Astrocyte of the spinal cord (primary cell): ENCODE results near the gene P3H3.

Source experiments
- DNase-seq: peaks from one replicate; pipeline ENCODE4 v3.0.0; 2011; ENCODE audit warnings: low read depth, low spot score
- H3K4me3 ChIP-seq: 2 replicates; pipeline ENCODE4 v1.5.1; 2011; ENCODE audit warnings: low read depth, mild to moderate bottlenecking, low read length, moderate library complexity
- in situ Hi-C: cut with HindIII; loops from 2 replicates; pipeline ENCODE4 v1.10.0; 2017; ENCODE audit warnings: low sequenced_read_pairs
- TF ChIP-seq, protein P1 (sequence below): IDR thresholded peaks from 2 replicates; pipeline ENCODE4 v1.5.1; 2012; ENCODE audit warnings: low read depth, mild to moderate bottlenecking, low read length, inconsistent platforms

The P3H3 gene

DNA sequence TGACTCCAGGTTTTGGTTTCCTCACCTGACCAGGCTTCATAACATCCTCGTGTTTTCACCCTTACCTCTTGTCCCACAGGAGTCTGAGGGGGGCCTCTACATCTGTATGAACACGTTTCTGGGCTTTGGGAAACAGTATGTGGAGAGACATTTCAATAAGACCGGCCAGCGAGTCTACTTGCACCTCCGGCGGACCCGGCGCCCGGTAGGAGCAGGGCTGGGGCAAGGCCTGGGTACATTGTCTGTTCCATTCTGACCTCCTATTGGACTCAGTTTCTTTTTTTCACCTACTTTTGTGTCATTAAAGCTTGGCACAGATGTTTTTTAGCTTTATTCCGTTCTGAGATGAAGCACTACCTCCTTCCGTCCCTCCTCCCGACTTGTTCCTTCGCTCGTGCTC, 27.1 kb downstream of the P3H3 start:
- in situ Hi-C loops, result no loop called here
- H3K4me3 ChIP-seq, result no peak overlapping the region
- TF ChIP-seq, protein P1, sequence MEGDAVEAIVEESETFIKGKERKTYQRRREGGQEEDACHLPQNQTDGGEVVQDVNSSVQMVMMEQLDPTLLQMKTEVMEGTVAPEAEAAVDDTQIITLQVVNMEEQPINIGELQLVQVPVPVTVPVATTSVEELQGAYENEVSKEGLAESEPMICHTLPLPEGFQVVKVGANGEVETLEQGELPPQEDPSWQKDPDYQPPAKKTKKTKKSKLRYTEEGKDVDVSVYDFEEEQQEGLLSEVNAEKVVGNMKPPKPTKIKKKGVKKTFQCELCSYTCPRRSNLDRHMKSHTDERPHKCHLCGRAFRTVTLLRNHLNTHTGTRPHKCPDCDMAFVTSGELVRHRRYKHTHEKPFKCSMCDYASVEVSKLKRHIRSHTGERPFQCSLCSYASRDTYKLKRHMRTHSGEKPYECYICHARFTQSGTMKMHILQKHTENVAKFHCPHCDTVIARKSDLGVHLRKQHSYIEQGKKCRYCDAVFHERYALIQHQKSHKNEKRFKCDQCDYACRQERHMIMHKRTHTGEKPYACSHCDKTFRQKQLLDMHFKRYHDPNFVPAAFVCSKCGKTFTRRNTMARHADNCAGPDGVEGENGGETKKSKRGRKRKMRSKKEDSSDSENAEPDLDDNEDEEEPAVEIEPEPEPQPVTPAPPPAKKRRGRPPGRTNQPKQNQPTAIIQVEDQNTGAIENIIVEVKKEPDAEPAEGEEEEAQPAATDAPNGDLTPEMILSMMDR, result no peak

GRCh38 chr12:6858799-6859198, 30.6 kb downstream of the P3H3 start:
- no peak overlapping the region for H3K4me3 ChIP-seq
- TF ChIP-seq, protein P1, result no peak
- DNase-seq, result no peak
- in situ Hi-C loops, result no loop called here

More for the DNA sequence above, 27.1 kb downstream of the P3H3 start:
- DNase-seq, result no peak

DNA sequence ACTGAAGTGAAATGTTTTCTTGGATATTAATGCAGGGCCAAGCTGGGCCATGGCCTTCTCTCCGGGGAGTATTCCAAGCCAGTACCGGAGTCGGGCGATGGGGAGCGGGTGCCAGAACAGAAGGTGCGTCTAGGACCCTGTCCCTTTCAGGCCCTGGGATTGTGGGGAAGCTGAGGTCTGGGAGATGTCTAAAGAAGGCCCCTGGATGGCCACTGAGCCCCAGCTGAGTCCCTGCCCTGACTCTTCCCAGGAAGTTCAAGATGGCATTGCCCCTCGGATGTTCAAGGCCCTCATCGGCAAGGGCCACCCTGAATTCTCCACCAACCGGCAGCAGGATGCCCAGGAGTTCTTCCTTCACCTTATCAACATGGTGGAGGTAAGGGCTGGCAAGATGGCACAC, 31.9 kb downstream of the P3H3 start:
- TF ChIP-seq, protein P1, result no peak
- no peak for DNase-seq
- H3K4me3 ChIP-seq, result no peak overlapping the region
- in situ Hi-C loops, result no loop called here

GRCh38 chr12:6860942-6861341, 32.7 kb downstream of the P3H3 start:
- in situ Hi-C loops, result no loop called here
- H3K4me3 ChIP-seq, result no peak overlapping the region
- TF ChIP-seq, protein P1, result no peak
- DNase-seq, result no peak

GRCh38 chr12:6861391-6861790, 33.2 kb downstream of the P3H3 start:
- TF ChIP-seq, protein P1, result no peak
- in situ Hi-C loops, result no loop called here
- no peak overlapping the region for H3K4me3 ChIP-seq
- DNase-seq, result no peak

- TF ChIP-seq, protein P1, result no peak
- DNase-seq, result no peak
- no peak overlapping the region for H3K4me3 ChIP-seq
- in situ Hi-C loops, result no loop called here
Observed at GRCh38 chr12:6863033-6863432, 34.8 kb downstream of the P3H3 start.
